ENCODE measurements around the gene RSRC1. TPM values are rescaled to one million over a fixed set of nuclear protein-coding genes. Genes with fewer than 3 reads are reported as not detected.
"Not testable (repeated sequence)": the region's sequence is repeated elsewhere in the genome, so short reads cannot be mapped to it uniquely, and the experiment has no call there.

The RSRC1 gene
- total RNA-seq, 2 experiments from 2014 or later = 76.3 to 78.1 TPM

GRCh38 chr3:158120330-158120729 is 10.4 kb downstream of the RSRC1 start:
- no peaks in the 10 kb centered on the region for H3K4me1 ChIP-seq (ENCODE audit: insufficient read depth, low read length, poor library complexity, severe bottlenecking)
- H3K36me3 ChIP-seq (ENCODE audit: insufficient read depth, low read length) = peaks cover 30% of the 10 kb centered on the region
- ChIA-PET POLR2A (interaction anchor here (0.7 to 7.3 kb wide), 2 partner anchors 12 to 42 kb away, joined by 3 to 56 read pairs; partner anchors contain the start of gene RSRC1), CTCF (ENCODE audit: unreplicated experiment) (no interaction called here)
- no peak overlapping the region for H3K4me3 ChIP-seq (ENCODE audit: low read depth, low read length, poor library complexity, severe bottlenecking)
- no peak overlapping the region for H2AFZ ChIP-seq (ENCODE audit: low read length)
- TF ChIP-seq CTCF (conservative IDR thresholded peaks at IDR 0.05; ENCODE audit: low read length) (no peak), EZH2phosphoT487 (IDR thresholded peaks at IDR 0.05; ENCODE audit: borderline replicate concordance, low read depth, low read length) (no peak)
- H3K9me2 ChIP-seq (ENCODE audit: insufficient read depth, low read length) = no peaks in the 10 kb centered on the region
- peaks cover 10% of the 10 kb centered on the region; the same call in 1 of the 2 replicates for H4K20me1 ChIP-seq (ENCODE audit: insufficient read depth, low read length)
- no peak overlapping the region for H3K27ac ChIP-seq (ENCODE audit: low read depth, low read length, poor library complexity, severe bottlenecking)
- no TSS peak for BruUV-seq (replicated peaks)
- H3K4me2 ChIP-seq (ENCODE audit: low read length) = no peak overlapping the region
- no peaks in the 10 kb centered on the region for H3K9me3 ChIP-seq (ENCODE audit: low read length)
- H3K79me2 ChIP-seq (ENCODE audit: insufficient read depth, low read depth, low read length) = peaks cover 64% of the 10 kb centered on the region
- no peak for DNase-seq (ENCODE audit: low spot score)
- intact Hi-C loops (cut with micrococcal nuclease; ENCODE audit: unreplicated experiment) = no loop called here

GRCh38 chr3:158121295-158121694 is 11.4 kb downstream of the RSRC1 start:
- no peak overlapping the region for H3K4me3 ChIP-seq (ENCODE audit: low read depth, low read length, poor library complexity, severe bottlenecking)
- peaks cover under 1% of the 10 kb centered on the region; the same call in 1 of the 2 replicates for H3K9me3 ChIP-seq (ENCODE audit: low read length)
- no peak overlapping the region for H2AFZ ChIP-seq (ENCODE audit: low read length)
- no TSS peak for BruUV-seq (replicated peaks)
- no peak for DNase-seq (ENCODE audit: low spot score)
- H3K36me3 ChIP-seq (ENCODE audit: insufficient read depth, low read length) = peaks cover 39% of the 10 kb centered on the region
- H3K27ac ChIP-seq (ENCODE audit: low read depth, low read length, poor library complexity, severe bottlenecking) = no peak overlapping the region
- intact Hi-C loops (cut with micrococcal nuclease; ENCODE audit: unreplicated experiment) = no loop called here
- peaks cover 9% of the 10 kb centered on the region; the same call in 1 of the 2 replicates for H4K20me1 ChIP-seq (ENCODE audit: insufficient read depth, low read length)
- no peak for TF ChIP-seq CTCF (conservative IDR thresholded peaks at IDR 0.05; ENCODE audit: low read length)
- no peaks in the 10 kb centered on the region for H3K9me2 ChIP-seq (ENCODE audit: insufficient read depth, low read length)
- peaks cover 57% of the 10 kb centered on the region for H3K79me2 ChIP-seq (ENCODE audit: insufficient read depth, low read depth, low read length)
- no peak overlapping the region for H3K4me2 ChIP-seq (ENCODE audit: low read length)
- no peaks in the 10 kb centered on the region for H3K4me1 ChIP-seq (ENCODE audit: insufficient read depth, low read length, poor library complexity, severe bottlenecking)
- ChIA-PET POLR2A (interaction anchor here (7.3 kb wide), 1 partner anchor 12 kb away, joined by 56 read pairs; the partner anchor contains the start of gene RSRC1), CTCF (ENCODE audit: unreplicated experiment) (no interaction called here)

GRCh38 chr3:158122721-158123120 is 12.8 kb downstream of the RSRC1 start:
- H3K4me2 ChIP-seq (ENCODE audit: low read length); H2AFZ ChIP-seq (ENCODE audit: low read length); CTCF ChIA-PET (ENCODE audit: unreplicated experiment); H3K27ac ChIP-seq (ENCODE audit: low read depth, low read length, poor library complexity, severe bottlenecking); BruUV-seq (replicated peaks); H4K20me1 ChIP-seq (ENCODE audit: insufficient read depth, low read length); H3K4me3 ChIP-seq (ENCODE audit: low read depth, low read length, poor library complexity, severe bottlenecking); DNase-seq (ENCODE audit: low spot score); intact Hi-C loops (cut with micrococcal nuclease; ENCODE audit: unreplicated experiment); H3K4me1 ChIP-seq (ENCODE audit: insufficient read depth, low read length, poor library complexity, severe bottlenecking); H3K9me2 ChIP-seq (ENCODE audit: insufficient read depth, low read length): not testable (repeated sequence)
- POLR2A ChIA-PET = interaction anchor here (7.3 kb wide), 1 partner anchor 14 kb away, joined by 56 read pairs; the partner anchor contains the start of gene RSRC1
- H3K79me2 ChIP-seq (ENCODE audit: insufficient read depth, low read depth, low read length) = peaks cover 55% of the 10 kb centered on the region
- peaks cover 53% of the 10 kb centered on the region for H3K36me3 ChIP-seq (ENCODE audit: insufficient read depth, low read length)
- H3K9me3 ChIP-seq (ENCODE audit: low read length) = peaks cover 13% of the 10 kb centered on the region; the same call in 1 of the 2 replicates
